Measurements from ENCODE around the gene AHRR.
A peak's percentile ranks its signal among the peaks of the same experiment; 100 is the strongest.

The AHRR gene

DNA sequence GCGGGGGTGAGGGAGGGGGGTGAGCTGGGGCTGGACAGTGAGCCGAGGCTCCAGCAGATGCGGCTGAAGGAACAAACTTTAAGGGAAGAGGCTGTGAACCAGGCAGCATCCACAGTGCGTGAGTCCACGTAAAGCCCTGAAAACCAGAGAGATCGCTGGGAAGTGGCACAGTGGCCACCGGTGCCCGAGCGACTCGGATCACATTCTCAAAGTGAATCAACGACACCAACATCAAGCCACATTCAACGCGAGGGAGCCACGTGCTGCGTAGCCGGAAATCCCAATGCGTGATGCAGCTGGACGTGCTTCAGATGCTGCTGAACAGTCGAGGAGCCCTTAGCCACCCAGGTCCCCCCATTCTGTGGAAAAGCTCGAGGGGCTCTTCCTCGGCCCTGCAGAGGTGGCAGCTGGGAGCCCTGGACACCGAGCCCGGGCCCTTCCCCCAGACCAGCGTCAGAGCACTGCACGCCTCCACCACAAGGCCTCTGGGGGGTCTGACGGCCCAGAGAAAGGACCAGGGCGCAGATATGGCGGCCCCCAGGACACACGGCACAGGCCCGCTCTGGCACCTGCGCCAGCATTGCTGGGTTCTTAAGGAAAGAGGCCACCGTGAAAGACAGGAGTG lies 67.8 kb downstream of the AHRR start:
- H3K36me3 ChIP-seq (ENCODE audit: control insufficient read depth in 1 of 2, insufficient read depth in 2 of 2, low read length in 2 of 2): no peaks in the 10 kb centered on the region
- H3K23ac ChIP-seq (ENCODE audit: low read length): no peak overlapping the region
- no peak overlapping the region for H3K9ac ChIP-seq (ENCODE audit: low read length)
- no peaks in the 10 kb centered on the region for H3K27me3 ChIP-seq (ENCODE audit: insufficient read depth, low read length)
- H3K18ac ChIP-seq (ENCODE audit: low read length): no peak overlapping the region
- H3K79me2 ChIP-seq (ENCODE audit: control insufficient read depth, insufficient read depth, low read length, poor library complexity): peaks cover 2% of the 10 kb centered on the region
- no CpG with 5 or more reads among the region's 32 CpGs for WGBS (ENCODE audit: extremely low coverage, insufficient coverage, insufficient read length)
- no peak overlapping the region for H3K14ac ChIP-seq (ENCODE audit: low read length)
- no peak for DNase-seq
- H2BK120ac ChIP-seq (ENCODE audit: insufficient read depth, low read length, poor library complexity): peak overlapping the region; percentile 4
- no peak overlapping the region for H4K12ac ChIP-seq (ENCODE audit: low read depth, low read length)
- H3K4me3 ChIP-seq (ENCODE audit: low read depth, low read length): no peak overlapping the region
- no peak overlapping the region for H3K27ac ChIP-seq (ENCODE audit: low read depth, low read length)
- H2AFZ ChIP-seq (ENCODE audit: insufficient read depth, low read length, poor library complexity): no peak overlapping the region
- no peak overlapping the region for H2BK12ac ChIP-seq (ENCODE audit: low read length)
- peak overlapping the region; percentile 29 for H4K91ac ChIP-seq (ENCODE audit: low read depth, low read length)
- no peak overlapping the region for H4K8ac ChIP-seq (ENCODE audit: low read depth, low read length)
- H3K4me1 ChIP-seq (ENCODE audit: control insufficient read depth in 1 of 2, insufficient read depth in 2 of 2, low read length in 2 of 2): peaks cover 19 to 28% of the 10 kb centered on the region in 2 experiments
- no peak overlapping the region for H2BK5ac ChIP-seq (ENCODE audit: low read depth, low read length, poor library complexity)
- no peak overlapping the region for H3K4me2 ChIP-seq (ENCODE audit: low read length)
- no peaks in the 10 kb centered on the region for H3K9me3 ChIP-seq (ENCODE audit: insufficient read depth, low read depth, low read length)
- no peak overlapping the region for H3K4ac ChIP-seq (ENCODE audit: low read depth, low read length)
- H2AK5ac ChIP-seq (ENCODE audit: low read length): peak overlapping the region; percentile 4
- peaks cover 27% of the 10 kb centered on the region for H3K79me1 ChIP-seq (ENCODE audit: low read length)

- WGBS (ENCODE audit: extremely low coverage, insufficient coverage, insufficient read length): no CpG with 5 or more reads among the region's 26 CpGs
- Histone ChIP-seq H3K23ac (ENCODE audit: low read length) (no peak overlapping the region), H3K79me1 (ENCODE audit: low read length) (peaks cover 34% of the 10 kb centered on the region), H3K4ac (ENCODE audit: low read depth, low read length) (no peak overlapping the region), H2AK5ac (ENCODE audit: low read length) (no peak overlapping the region), H2AFZ (ENCODE audit: insufficient read depth, low read length, poor library complexity) (no peak overlapping the region), H3K14ac (ENCODE audit: low read length) (no peak overlapping the region), H3K4me1 (ENCODE audit: control insufficient read depth in 1 of 2, insufficient read depth in 2 of 2, low read length in 2 of 2) (peaks cover 26 to 35% of the 10 kb centered on the region in 2 experiments), H2BK5ac (ENCODE audit: low read depth, low read length, poor library complexity) (no peak overlapping the region), H3K4me3 (ENCODE audit: low read depth, low read length) (no peak overlapping the region), H4K8ac (ENCODE audit: low read depth, low read length) (no peak overlapping the region), H3K9me3 (ENCODE audit: insufficient read depth, low read depth, low read length) (no peaks in the 10 kb centered on the region), H3K4me2 (ENCODE audit: low read length) (no peak overlapping the region), H3K27ac (ENCODE audit: low read depth, low read length) (no peak overlapping the region), H3K18ac (ENCODE audit: low read length) (no peak overlapping the region), H2BK12ac (ENCODE audit: low read length) (no peak overlapping the region), H3K79me2 (ENCODE audit: control insufficient read depth, insufficient read depth, low read length, poor library complexity) (peaks cover 3% of the 10 kb centered on the region), H3K27me3 (ENCODE audit: insufficient read depth, low read length) (no peaks in the 10 kb centered on the region), H3K36me3 (ENCODE audit: control insufficient read depth in 1 of 2, insufficient read depth in 2 of 2, low read length in 2 of 2) (no peaks in the 10 kb centered on the region), H4K12ac (ENCODE audit: low read depth, low read length) (no peak overlapping the region), H4K91ac (ENCODE audit: low read depth, low read length) (no peak overlapping the region), H3K9ac (ENCODE audit: low read length) (no peak overlapping the region), H2BK120ac (ENCODE audit: insufficient read depth, low read length, poor library complexity) (no peak overlapping the region)
- DNase-seq: no peak
Observed at GRCh38 chr5:389891-390622, 68.5 kb downstream of the AHRR start.

DNA sequence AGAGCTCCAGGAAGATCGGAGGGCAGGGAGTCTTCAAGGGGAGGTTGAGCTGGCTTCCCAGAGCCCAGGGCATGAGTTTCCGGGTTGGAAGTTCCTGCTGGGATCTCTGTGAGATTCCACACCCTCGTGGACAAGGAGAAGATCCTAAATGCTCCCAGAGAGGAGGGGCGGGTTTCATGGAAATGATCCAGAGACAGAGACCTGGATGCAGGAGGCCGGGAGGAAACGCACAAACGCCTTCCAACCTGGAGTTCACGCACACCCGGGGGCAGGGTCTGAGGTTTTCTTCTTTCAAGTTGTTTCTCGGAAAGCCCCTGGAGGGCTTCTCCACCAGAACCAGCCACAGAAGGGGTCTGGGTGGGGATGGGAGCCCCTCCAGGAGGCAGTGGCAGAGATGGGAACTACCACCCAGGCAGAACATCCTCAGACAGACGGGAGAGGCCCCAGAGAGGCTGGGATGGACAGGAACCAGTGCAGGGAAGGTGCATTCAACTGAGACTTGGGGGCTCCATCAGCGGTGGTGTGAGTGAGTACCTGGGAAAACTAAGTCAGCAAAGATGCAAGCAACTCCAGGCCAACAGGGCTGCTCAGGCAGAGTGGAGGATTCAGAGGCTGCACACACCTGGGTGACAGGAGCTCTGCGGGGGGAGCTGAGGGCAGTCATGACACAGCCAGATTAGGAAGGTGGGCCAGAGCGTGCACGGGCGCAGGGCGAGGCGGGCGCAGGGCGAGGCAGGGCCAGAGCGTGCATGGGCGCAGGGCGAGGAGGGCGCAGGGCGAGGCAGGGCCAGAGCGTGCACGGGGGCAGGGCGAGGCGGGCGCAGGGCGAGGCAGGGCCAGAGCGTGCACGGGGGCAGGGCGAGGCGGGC lies 69.3 kb downstream of the AHRR start:
- DNase-seq: no peak
- Histone ChIP-seq H3K23ac (ENCODE audit: low read length) (no peak overlapping the region), H3K27ac (ENCODE audit: low read depth, low read length) (no peak overlapping the region), H3K79me1 (ENCODE audit: low read length) (peaks cover 41% of the 10 kb centered on the region), H4K8ac (ENCODE audit: low read depth, low read length) (no peak overlapping the region), H4K91ac (ENCODE audit: low read depth, low read length) (peak overlapping the region; percentile 4), H3K14ac (ENCODE audit: low read length) (no peak overlapping the region), H3K27me3 (ENCODE audit: insufficient read depth, low read length) (no peaks in the 10 kb centered on the region), H3K9me3 (ENCODE audit: insufficient read depth, low read depth, low read length) (no peaks in the 10 kb centered on the region), H2BK5ac (ENCODE audit: low read depth, low read length, poor library complexity) (no peak overlapping the region), H3K4me3 (ENCODE audit: low read depth, low read length) (no peak overlapping the region), H3K4me1 (ENCODE audit: control insufficient read depth in 1 of 2, insufficient read depth in 2 of 2, low read length in 2 of 2) (peaks cover 34 to 42% of the 10 kb centered on the region in 2 experiments), H3K9ac (ENCODE audit: low read length) (no peak overlapping the region), H3K4ac (ENCODE audit: low read depth, low read length) (no peak overlapping the region), H3K79me2 (ENCODE audit: control insufficient read depth, insufficient read depth, low read length, poor library complexity) (peaks cover 5% of the 10 kb centered on the region), H2BK12ac (ENCODE audit: low read length) (no peak overlapping the region), H3K36me3 (ENCODE audit: control insufficient read depth in 1 of 2, insufficient read depth in 2 of 2, low read length in 2 of 2) (no peaks in the 10 kb centered on the region), H4K12ac (ENCODE audit: low read depth, low read length) (no peak overlapping the region), H2BK120ac (ENCODE audit: insufficient read depth, low read length, poor library complexity) (no peak overlapping the region), H2AK5ac (ENCODE audit: low read length) (no peak overlapping the region), H2AFZ (ENCODE audit: insufficient read depth, low read length, poor library complexity) (no peak overlapping the region), H3K4me2 (ENCODE audit: low read length) (no peak overlapping the region), H3K18ac (ENCODE audit: low read length) (no peak overlapping the region)
- WGBS (ENCODE audit: extremely low coverage, insufficient coverage, insufficient read length): no CpG with 5 or more reads among the region's 35 CpGs

- no peaks in the 10 kb centered on the region for H3K27me3 ChIP-seq (ENCODE audit: insufficient read depth, low read length)
- no peak overlapping the region for H3K4me3 ChIP-seq (ENCODE audit: low read depth, low read length)
- DNase-seq: peak; percentile 54 to 62
- peaks cover 5% of the 10 kb centered on the region for H3K79me2 ChIP-seq (ENCODE audit: control insufficient read depth, insufficient read depth, low read length, poor library complexity)
- H4K91ac ChIP-seq (ENCODE audit: low read depth, low read length): no peak overlapping the region
- no CpG with 5 or more reads among the region's 30 CpGs for WGBS (ENCODE audit: extremely low coverage, insufficient coverage, insufficient read length)
- no peak overlapping the region for H3K27ac ChIP-seq (ENCODE audit: low read depth, low read length)
- H3K18ac ChIP-seq (ENCODE audit: low read length): no peak overlapping the region
- no peak overlapping the region for H3K4ac ChIP-seq (ENCODE audit: low read depth, low read length)
- no peak overlapping the region for H4K8ac ChIP-seq (ENCODE audit: low read depth, low read length)
- no peak overlapping the region for H3K14ac ChIP-seq (ENCODE audit: low read length)
- peaks cover 29 to 33% of the 10 kb centered on the region in 2 experiments for H3K4me1 ChIP-seq (ENCODE audit: control insufficient read depth in 1 of 2, insufficient read depth in 2 of 2, low read length in 2 of 2)
- H2AFZ ChIP-seq (ENCODE audit: insufficient read depth, low read length, poor library complexity): no peak overlapping the region
- peaks cover 34% of the 10 kb centered on the region for H3K79me1 ChIP-seq (ENCODE audit: low read length)
- H2BK120ac ChIP-seq (ENCODE audit: insufficient read depth, low read length, poor library complexity): no peak overlapping the region
- no peak overlapping the region for H4K12ac ChIP-seq (ENCODE audit: low read depth, low read length)
- H3K23ac ChIP-seq (ENCODE audit: low read length): no peak overlapping the region
- H2BK5ac ChIP-seq (ENCODE audit: low read depth, low read length, poor library complexity): no peak overlapping the region
- H3K36me3 ChIP-seq (ENCODE audit: control insufficient read depth in 1 of 2, insufficient read depth in 2 of 2, low read length in 2 of 2): no peaks in the 10 kb centered on the region
- H2BK12ac ChIP-seq (ENCODE audit: low read length): no peak overlapping the region
- no peaks in the 10 kb centered on the region for H3K9me3 ChIP-seq (ENCODE audit: insufficient read depth, low read depth, low read length)
- no peak overlapping the region for H2AK5ac ChIP-seq (ENCODE audit: low read length)
- no peak overlapping the region for H3K9ac ChIP-seq (ENCODE audit: low read length)
- no peak overlapping the region for H3K4me2 ChIP-seq (ENCODE audit: low read length)
Observed at GRCh38 chr5:392431-392988, 71.0 kb downstream of the AHRR start.
